ENCODE measurements around the gene RASSF3. TPM values are rescaled to one million over a fixed set of nuclear protein-coding genes. Genes with fewer than 3 reads are reported as not detected.

Gene RASSF3
- polyA plus RNA-seq, 1 donor from 2014 or later, result 0.06 TPM

GRCh38 chr12:64691795-64692583, 81.7 kb downstream of the RASSF3 start:
- H3K4me3 ChIP-seq (ENCODE audit: low read length), result no peak overlapping the region
- H3K9ac ChIP-seq (ENCODE audit: low read length), result no peak overlapping the region
- no peak overlapping the region for H3K4me2 ChIP-seq (ENCODE audit: low read length)
- H4K20me1 ChIP-seq (ENCODE audit: insufficient read depth), result no peaks in the 10 kb centered on the region
- no peaks in the 10 kb centered on the region for H3K27me3 ChIP-seq (ENCODE audit: insufficient read depth, low read depth, low read length)
- TF ChIP-seq REST (IDR thresholded peaks at IDR 0.05; ENCODE audit: borderline replicate concordance), result no peak
- TF ChIP-seq TAF1 (IDR thresholded peaks at IDR 0.05; ENCODE audit: low read depth), result no peak
- no peak for TF ChIP-seq MXI1 (conservative IDR thresholded peaks at IDR 0.05; ENCODE audit: poor library complexity, severe bottlenecking)
- TF ChIP-seq POLR2AphosphoS5 (IDR thresholded peaks at IDR 0.05), result no peak
- H3K27ac ChIP-seq (ENCODE audit: low read length), result no peak overlapping the region
- H3K9me2 ChIP-seq (ENCODE audit: insufficient read depth, low read length), result no peaks in the 10 kb centered on the region
- H3F3A ChIP-seq (ENCODE audit: insufficient read depth, low read length, poor library complexity, severe bottlenecking), result no peaks in the 10 kb centered on the region
- H2AFZ ChIP-seq (ENCODE audit: low read depth, low read length), result no peak overlapping the region
- H3K79me2 ChIP-seq (replicated peaks; ENCODE audit: insufficient read depth, low read length), result no peaks in the 10 kb centered on the region
- no peaks in the 10 kb centered on the region for H3K36me3 ChIP-seq (ENCODE audit: insufficient read depth, low read length)
- no peaks in the 10 kb centered on the region for H3K9me3 ChIP-seq (ENCODE audit: low read length)

GRCh38 chr12:64694130-64695040, 84.1 kb downstream of the RASSF3 start:
- no peak overlapping the region for H3K4me2 ChIP-seq (ENCODE audit: low read length)
- no peak overlapping the region for H3K9ac ChIP-seq (ENCODE audit: low read length)
- TF ChIP-seq EZH2 (IDR thresholded peaks at IDR 0.05; ENCODE audit: borderline replicate concordance, insufficient read depth, low read length, poor library complexity, severe bottlenecking) (no peak), MXI1 (conservative IDR thresholded peaks at IDR 0.05; ENCODE audit: poor library complexity, severe bottlenecking) (no peak), REST (IDR thresholded peaks at IDR 0.05; ENCODE audit: borderline replicate concordance) (no peak), POLR2AphosphoS5 (IDR thresholded peaks at IDR 0.05) (no peak), TAF1 (IDR thresholded peaks at IDR 0.05; ENCODE audit: low read depth) (no peak), CTCF (IDR thresholded peaks at IDR 0.05; ENCODE audit: poor library complexity, severe bottlenecking) (no peak), EP300 (conservative IDR thresholded peaks at IDR 0.05; ENCODE audit: poor library complexity, severe bottlenecking) (no peak), SMC3 (conservative IDR thresholded peaks at IDR 0.05; ENCODE audit: poor library complexity) (no peak), RAD21 (conservative IDR thresholded peaks at IDR 0.05) (no peak)

More at GRCh38 chr12:64694130-64695040, 84.1 kb downstream of the RASSF3 start:
- Histone ChIP-seq H3K4me3 (ENCODE audit: low read length) (no peak overlapping the region), H3K9me3 (ENCODE audit: low read length) (no peaks in the 10 kb centered on the region), H3K9me2 (ENCODE audit: insufficient read depth, low read length) (no peaks in the 10 kb centered on the region), H3K79me2 (replicated peaks; ENCODE audit: insufficient read depth, low read length) (no peaks in the 10 kb centered on the region), H3K27me3 (ENCODE audit: insufficient read depth, low read depth, low read length) (no peaks in the 10 kb centered on the region), H3K36me3 (ENCODE audit: insufficient read depth, low read length) (no peaks in the 10 kb centered on the region), H3K27ac (ENCODE audit: low read length) (no peak overlapping the region), H4K20me1 (ENCODE audit: insufficient read depth) (no peaks in the 10 kb centered on the region), H2AFZ (ENCODE audit: low read depth, low read length) (no peak overlapping the region), H3F3A (ENCODE audit: insufficient read depth, low read length, poor library complexity, severe bottlenecking) (no peaks in the 10 kb centered on the region)

All from neural cell (in vitro differentiated cells).